Measurements from ENCODE around the gene REXO1. TPM values are rescaled to one million over a fixed set of nuclear protein-coding genes. Genes with fewer than 3 reads are reported as not detected.
A peak's percentile ranks its signal among the peaks of the same experiment; 100 is the strongest.

The REXO1 gene
- total and polyA plus RNA-seq, 9 of the 15 experiments (the other 6 are each of a cell fraction or from before 2014, with no cell fraction given) = 0.04 to 63.3 (median 15.8) TPM

- no peak for TF ChIP-seq HMGXB4 (CRISPR knock-in tag; IDR thresholded peaks at IDR 0.05)
- TF ChIP-seq NFIC (IDR thresholded peaks at IDR 0.05) = peak; percentile 100
- no peak for TF ChIP-seq PURB (CRISPR knock-in tag; IDR thresholded peaks at IDR 0.05; ENCODE audit: low read depth)
- TF ChIP-seq HDAC1 (IDR thresholded peaks at IDR 0.05) = peak in 1 of 2 experiments; percentile 11; a peak in 1 of 4 replicates
- no peak for TF ChIP-seq KLF10 (CRISPR knock-in tag; IDR thresholded peaks at IDR 0.05)
- no peak for TF ChIP-seq RNF219 (CRISPR knock-in tag; IDR thresholded peaks at IDR 0.05)
- no peak for TF ChIP-seq KLF6 (CRISPR knock-in tag; IDR thresholded peaks at IDR 0.05; ENCODE audit: borderline replicate concordance)
- TF ChIP-seq SREBF2 (CRISPR knock-in tag; IDR thresholded peaks at IDR 0.05) = no peak
- no peak for TF ChIP-seq NELFE (IDR thresholded peaks at IDR 0.05; ENCODE audit: insufficient read depth, insufficient read length)
- peak; percentile 84 for TF ChIP-seq JUN (IDR thresholded peaks at IDR 0.05; ENCODE audit: borderline replicate concordance, low read depth, low read length)
- TF ChIP-seq JUN (CRISPR knock-in tag; IDR thresholded peaks at IDR 0.05; ENCODE audit: borderline replicate concordance) = no peak
- TF ChIP-seq ZNF717 (CRISPR knock-in tag; IDR thresholded peaks at IDR 0.05) = no peak
- TF ChIP-seq PATZ1 (CRISPR knock-in tag; IDR thresholded peaks at IDR 0.05; ENCODE audit: borderline replicate concordance) = no peak
- no peak for TF ChIP-seq ZNF124 (CRISPR knock-in tag; IDR thresholded peaks at IDR 0.05)
- no peak for TF ChIP-seq E2F8 (IDR thresholded peaks at IDR 0.05; ENCODE audit: low read depth, partially characterized antibody)
- TF ChIP-seq ZNF263 (CRISPR knock-in tag; IDR thresholded peaks at IDR 0.05; ENCODE audit: borderline replicate concordance) = peak; percentile 15; the same call in 1 of the 2 replicates
- peak; percentile 88 for TF ChIP-seq DPF2 (IDR thresholded peaks at IDR 0.05)
- no peak for TF ChIP-seq NR2C1 (IDR thresholded peaks at IDR 0.05)
- no peak for TF ChIP-seq NR2C1 (tag; IDR thresholded peaks at IDR 0.05)
- peak; percentile 26 for TF ChIP-seq PCBP1 (IDR thresholded peaks at IDR 0.05; ENCODE audit: low read depth, low read length, poor library complexity, severe bottlenecking)
- TF ChIP-seq JUND (IDR thresholded peaks at IDR 0.05; ENCODE audit: borderline replicate concordance, low read depth, low read length) = peak; percentile 92
- peak; percentile 76; the same call in 1 of the 3 replicates for TF ChIP-seq JUND (tag; IDR thresholded peaks at IDR 0.05; ENCODE audit: borderline replicate concordance, low read depth, low read length)
Measured at GRCh38 chr19:1811472-1811894, 36.8 kb downstream of the REXO1 start (continued).

Data from K562 (cell line).